Heart left ventricle (tissue), 13 donors: Measurements from ENCODE around the gene LCE3E.
"Not testable (repeated sequence)": the region's sequence is repeated elsewhere in the genome, so short reads cannot be mapped to it uniquely, and the experiment has no call there.

Experiments used
- CTCF ChIP-seq, 12 donors: fragments of 200-600 bp; sonication (generic) in 4 of 12; IDR thresholded peaks; one replicate each; pipeline versions ENCODE4 v1.5.0 to v1.8.0; 2018 to 2022; ENCODE audit warnings: antibody characterized with exemption in 12 of 12, mild to moderate bottlenecking in 5 of 12
- POLR2A ChIP-seq, 2 donors: fragments of 450-650 bp; IDR thresholded peaks; one replicate each; pipeline ENCODE4 v1.6.1; 2017; ENCODE audit warnings: antibody characterized with exemption in 2 of 2, mild to moderate bottlenecking in 2 of 2, moderate library complexity in 2 of 2
- donor health status: ischemic (EF 13 %, LVEDD 7.1; RV severe dilation, severe dysfunction).
- donor health status: DM: no; HTN: yes; CAD: no.
- donor health status: DM: no; HTN: no; CAD: no.
- donor health status: ischemic (EF 25% LVEDD 6.9; RV normal size, moderate dysfunction).
- donor health status: ischemic (EF 25% LVEDD 5.7; RV mildly dilated, moderate dysfunction).
- donor health status: ischemic (EF 35%, LVEDD 5.7; RV mildly dilated, moderate dysfunction).
- donor health status: nonischemic (EF 11% LVEDD 7.7; RV severe dilation, severe dysfunction).
- donor health status: DM: yes; HTN: yes; CAD: no.
- donor health status: PGD.
- donor health status: ischemic (EF 29% LVEDD 5.4; RV normal size, mild dysfunction).
- donor health status: nonischemic (EF 23%, LVEDD 6.1; RV moderate dilation, normal function).

- TF ChIP-seq POLR2A, CTCF (IDR thresholded peaks at IDR 0.05): not testable (repeated sequence)
Measured at GRCh38 chr1:152579526-152579925, 12.9 kb upstream of the LCE3E start.
